ENCODE results near the gene RBM4.

Gene RBM4

DNA sequence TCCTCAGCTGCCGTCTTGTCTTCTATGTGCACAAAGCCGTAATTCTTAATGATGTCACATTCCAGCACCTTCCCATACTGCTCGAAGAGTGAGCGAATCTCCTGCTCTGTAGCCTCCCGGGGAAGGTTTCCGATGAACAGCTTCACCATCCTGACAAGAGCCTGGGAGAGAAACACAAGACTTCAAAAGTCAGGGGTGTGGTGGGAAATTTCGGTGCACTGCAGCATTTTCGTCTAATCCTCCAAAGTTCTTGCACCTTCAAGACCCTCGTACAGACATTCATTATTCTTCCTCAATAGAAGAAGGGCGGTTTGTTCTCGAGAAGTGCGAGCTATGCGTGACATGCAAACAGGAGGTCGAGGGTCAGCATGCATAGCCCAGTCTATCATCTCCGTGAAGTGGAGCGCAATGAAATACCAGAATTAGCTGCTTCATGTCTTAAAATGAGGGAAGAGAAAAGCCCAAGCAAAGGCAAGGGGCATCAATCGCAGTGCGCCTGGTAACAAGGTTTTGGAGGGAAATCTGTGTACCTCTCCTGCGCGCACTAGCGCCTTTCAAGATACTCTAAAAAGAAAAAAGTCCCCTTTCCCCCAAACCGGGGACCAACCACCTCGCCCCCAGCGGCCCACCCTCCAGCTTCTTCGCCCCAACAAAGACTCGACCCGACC, 38.6 kb downstream of the RBM4 start:
- TF ChIP-seq CTCF (conservative IDR thresholded peaks at IDR 0.05; ENCODE audit: low read length) = no peak
- no peak for TF ChIP-seq EZH2phosphoT487 (IDR thresholded peaks at IDR 0.05; ENCODE audit: borderline replicate concordance)
- Histone ChIP-seq H3K9ac (ENCODE audit: low read depth, low read length, poor library complexity, severe bottlenecking) (peak overlapping the region; percentile 74), H3K36me3 (ENCODE audit: insufficient read depth, low read length) (no peaks in the 10 kb centered on the region), H3K4me3 (ENCODE audit: low read length, poor library complexity, severe bottlenecking) (peak overlapping the region; percentile 77), H3K79me2 (ENCODE audit: insufficient read depth, low read length) (peaks cover 44% of the 10 kb centered on the region), H3F3A (ENCODE audit: low read depth) (peaks cover 4% of the 10 kb centered on the region), H3K9me3 (ENCODE audit: insufficient read depth, low read depth, low read length) (no peaks in the 10 kb centered on the region), H2AFZ (ENCODE audit: low read length) (peak overlapping the region; percentile 86), H3K4me1 (ENCODE audit: insufficient read depth, low read length, poor library complexity, severe bottlenecking) (peaks cover 38% of the 10 kb centered on the region), H3K9me2 (replicated peaks; ENCODE audit: low read depth, low read length) (no peaks in the 10 kb centered on the region), H4K20me1 (ENCODE audit: insufficient read depth, low read length, poor library complexity, severe bottlenecking) (peaks cover 24% of the 10 kb centered on the region), H3K27me3 (ENCODE audit: insufficient read depth, low read length, poor library complexity, severe bottlenecking) (no peaks in the 10 kb centered on the region), H3K4me2 (ENCODE audit: low read depth, low read length, poor library complexity, severe bottlenecking) (peak overlapping the region; percentile 78)

- no peak for TF ChIP-seq CTCF (conservative IDR thresholded peaks at IDR 0.05; ENCODE audit: low read length)
- TF ChIP-seq EZH2phosphoT487 (IDR thresholded peaks at IDR 0.05; ENCODE audit: borderline replicate concordance) = no peak
- Histone ChIP-seq H3K79me2 (ENCODE audit: insufficient read depth, low read length) (peaks cover 42% of the 10 kb centered on the region), H3K27me3 (ENCODE audit: insufficient read depth, low read length, poor library complexity, severe bottlenecking) (no peaks in the 10 kb centered on the region), H3K9me3 (ENCODE audit: insufficient read depth, low read depth, low read length) (no peaks in the 10 kb centered on the region), H3K9me2 (replicated peaks; ENCODE audit: low read depth, low read length) (no peaks in the 10 kb centered on the region), H3K4me1 (ENCODE audit: insufficient read depth, low read length, poor library complexity, severe bottlenecking) (peaks cover 35% of the 10 kb centered on the region), H2AFZ (ENCODE audit: low read length) (peak within 1 kb of the TSS; percentile 86), H4K20me1 (ENCODE audit: insufficient read depth, low read length, poor library complexity, severe bottlenecking) (peaks cover 22% of the 10 kb centered on the region), H3F3A (ENCODE audit: low read depth) (peaks cover 4% of the 10 kb centered on the region), H3K9ac (ENCODE audit: low read depth, low read length, poor library complexity, severe bottlenecking) (peak within 1 kb of the TSS; percentile 74), H3K36me3 (ENCODE audit: insufficient read depth, low read length) (no peaks in the 10 kb centered on the region), H3K4me2 (ENCODE audit: low read depth, low read length, poor library complexity, severe bottlenecking) (peak within 1 kb of the TSS; percentile 78), H3K4me3 (ENCODE audit: low read length, poor library complexity, severe bottlenecking) (peak within 1 kb of the TSS; percentile 77)
These were observed 39.3 kb downstream of the RBM4 start, which contains the start of gene RBM4B for GRCh38 chr11:66677599-66678375. RBM4B (minus strand) TSS chr11:66677887; CDS start chr11:66677079, 808 bp downstream.

- no peaks in the 10 kb centered on the region for H3K9me2 ChIP-seq (replicated peaks; ENCODE audit: low read depth, low read length)
- H3K27me3 ChIP-seq (ENCODE audit: insufficient read depth, low read length, poor library complexity, severe bottlenecking) = no peaks in the 10 kb centered on the region
- no peak overlapping the region for H2AFZ ChIP-seq (ENCODE audit: low read length)
- H3K9me3 ChIP-seq (ENCODE audit: insufficient read depth, low read depth, low read length) = no peaks in the 10 kb centered on the region
- H3K79me2 ChIP-seq (ENCODE audit: insufficient read depth, low read length) = peaks cover 12% of the 10 kb centered on the region
- H3K4me2 ChIP-seq (ENCODE audit: low read depth, low read length, poor library complexity, severe bottlenecking) = no peak overlapping the region
- no peak overlapping the region for H3K4me3 ChIP-seq (ENCODE audit: low read length, poor library complexity, severe bottlenecking)
- TF ChIP-seq CTCF (conservative IDR thresholded peaks at IDR 0.05; ENCODE audit: low read length) = no peak
- TF ChIP-seq EZH2phosphoT487 (IDR thresholded peaks at IDR 0.05; ENCODE audit: borderline replicate concordance) = no peak
- H3F3A ChIP-seq (ENCODE audit: low read depth) = peaks cover 4% of the 10 kb centered on the region
- H4K20me1 ChIP-seq (ENCODE audit: insufficient read depth, low read length, poor library complexity, severe bottlenecking) = peaks cover 5% of the 10 kb centered on the region
- H3K36me3 ChIP-seq (ENCODE audit: insufficient read depth, low read length) = no peaks in the 10 kb centered on the region
- no peak overlapping the region for H3K9ac ChIP-seq (ENCODE audit: low read depth, low read length, poor library complexity, severe bottlenecking)
- H3K4me1 ChIP-seq (ENCODE audit: insufficient read depth, low read length, poor library complexity, severe bottlenecking) = peaks cover 11% of the 10 kb centered on the region
These were observed 42.6 kb downstream of the RBM4 start for GRCh38 chr11:66680966-66681645.

Data from Loucy (cell line).